Central memory CD4-positive, alpha-beta T cell (primary cell): ENCODE data around the gene CPS1.

Experiments
- DNase-seq: peaks from one replicate; pipeline ENCODE4 v3.0.0; 2022

Gene CPS1

DNA sequence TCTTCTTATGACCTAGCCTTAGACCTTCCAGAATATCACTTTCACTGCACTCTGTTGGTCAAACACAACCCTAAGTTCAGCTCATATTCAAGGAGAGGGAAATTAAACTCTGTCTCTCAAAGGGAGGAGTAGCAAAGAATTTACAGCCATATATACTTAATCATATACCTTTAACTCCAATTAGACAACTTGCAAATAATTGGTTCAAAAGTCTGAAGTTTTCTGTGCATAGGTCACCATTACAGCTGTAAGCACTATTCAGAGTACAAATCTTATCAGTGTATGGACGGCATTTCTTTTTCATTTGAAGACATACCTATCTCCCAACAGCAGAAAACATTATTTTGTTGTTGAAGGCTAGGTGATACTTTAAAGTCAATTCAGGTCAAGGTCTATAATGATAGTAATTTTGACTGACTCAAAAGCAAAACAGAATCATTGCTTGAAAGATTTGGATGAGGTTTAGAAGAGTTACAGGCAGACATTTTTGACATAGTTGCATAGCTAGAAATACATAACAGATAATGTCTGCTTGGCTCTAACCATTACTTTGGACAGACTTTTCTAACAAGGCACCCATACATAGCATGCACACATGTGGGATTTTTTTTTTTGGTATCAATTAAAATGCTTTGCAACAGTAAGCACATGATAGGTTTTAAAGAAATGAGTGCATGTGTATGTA, 131.5 kb downstream of the CPS1 start:
- DNase-seq, result no peak

DNA sequence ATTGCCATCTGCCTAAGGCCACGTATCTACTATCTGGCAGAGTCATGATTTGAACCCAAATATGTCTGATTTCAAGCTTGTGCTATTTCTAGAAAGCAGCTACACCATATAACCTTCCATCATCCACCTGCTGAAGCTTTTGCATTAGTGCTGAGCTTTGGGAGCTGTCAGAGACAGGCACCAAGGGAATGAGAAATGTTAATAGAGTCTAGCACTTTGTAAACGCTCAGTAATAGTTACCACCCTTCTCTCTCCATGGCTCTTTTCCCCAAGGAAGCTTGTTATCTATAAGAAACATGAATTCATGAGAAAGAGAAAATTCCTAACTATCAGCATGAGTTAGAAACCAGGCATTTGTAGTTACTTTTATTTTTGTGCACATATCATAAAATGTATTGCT, 151.5 kb downstream of the CPS1 start:
- no peak for DNase-seq

DNA sequence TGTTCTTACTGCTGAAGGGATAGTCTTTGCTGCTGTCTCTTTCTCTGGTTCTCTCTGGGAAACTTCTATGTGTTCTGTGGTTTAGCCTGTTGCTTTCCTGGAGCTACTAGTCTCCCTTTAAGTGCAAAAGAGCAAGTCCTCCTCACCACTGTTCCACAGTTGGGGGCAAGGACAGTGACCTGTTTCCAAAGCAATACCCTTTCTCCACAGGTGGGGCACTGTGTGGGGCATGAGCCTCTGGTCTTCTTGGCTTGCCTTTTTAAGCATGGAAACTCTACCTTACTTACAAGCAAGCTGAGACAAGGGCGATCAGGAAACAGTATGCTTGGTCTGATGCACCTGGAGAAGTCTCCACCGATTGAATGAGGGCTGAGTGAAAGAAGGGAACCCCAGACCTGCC, 156.7 kb downstream of the CPS1 start:
- no peak for DNase-seq

- DNase-seq, result no peak
These were observed 159.2 kb downstream of the CPS1 start for GRCh38 chr2:210715560-210716082.

- no peak for DNase-seq
These were observed 162.1 kb downstream of the CPS1 start for GRCh38 chr2:210718503-210718902.

GRCh38 chr2:210722092-210722491, 165.7 kb downstream of the CPS1 start:
- no peak for DNase-seq

GRCh38 chr2:210727549-210727948, 171.2 kb downstream of the CPS1 start:
- no peak for DNase-seq
